ENCODE data around the gene MORN3. TPM values are rescaled to one million over a fixed set of nuclear protein-coding genes. Genes with fewer than 3 reads are reported as not detected.
"Not testable (repeated sequence)": the region's sequence is repeated elsewhere in the genome, so short reads cannot be mapped to it uniquely, and the experiment has no call there.

The MORN3 gene
- total and polyA plus RNA-seq, 2 of the 4 experiments (the other 2 are of a cell fraction) = 0.18 to 0.22 TPM

DNA sequence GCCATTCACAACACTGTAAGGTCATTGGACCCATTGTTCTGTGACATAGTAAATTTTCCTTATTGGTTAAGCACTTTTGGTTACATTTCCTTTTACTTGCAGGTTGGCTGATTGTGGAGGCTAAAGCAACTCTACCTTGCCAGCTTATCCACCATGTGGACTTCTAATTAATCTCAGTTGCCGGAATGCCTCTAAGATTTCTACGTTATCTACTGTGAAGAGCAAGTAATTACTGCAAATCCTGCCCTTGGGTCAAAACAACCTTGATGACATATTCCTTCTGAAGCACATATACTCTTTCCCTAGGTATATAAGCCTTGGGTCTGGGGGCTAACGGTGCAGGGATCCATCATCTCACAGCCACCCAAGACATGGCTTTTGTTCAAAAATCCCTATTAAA is 19.5 kb upstream of the MORN3 start:
- ChIA-PET POLR2A (ENCODE audit: unreplicated experiment) (no interaction called here), CTCF (interaction anchor here (0.9 kb wide), 1 partner anchor 105 kb away, joined by 3 read pairs; no protein-coding TSS in a partner anchor)
- H2AFZ ChIP-seq (replicated peaks; ENCODE audit: low read length, poor library complexity) = no peak overlapping the region
- in situ Hi-C loops (cut with MboI; ENCODE audit: low sequenced_read_pairs) (no loop called here), dilution Hi-C loops (cut with HindIII; ENCODE audit: low sequenced_read_pairs, unreplicated experiment) (no loop called here), intact Hi-C loops (cut with micrococcal nuclease) (no loop called here)
- no peak overlapping the region for H2AK9ac ChIP-seq (replicated peaks; ENCODE audit: low read depth, low read length, poor library complexity)
- H3K9me1 ChIP-seq (ENCODE audit: insufficient read depth, low read length) = peaks cover 4% of the 10 kb centered on the region; the same call in 1 of the 2 replicates
- no peaks in the 10 kb centered on the region for H3K4me1 ChIP-seq (ENCODE audit: control insufficient read depth, insufficient read depth, low read length)
- no peak for TF ChIP-seq BHLHE40 (IDR thresholded peaks at IDR 0.05; ENCODE audit: low read depth, low read length)
- no peak for TF ChIP-seq FOS (IDR thresholded peaks at IDR 0.05; ENCODE audit: low read depth, low read length)
- TF ChIP-seq MXI1 (IDR thresholded peaks at IDR 0.05; ENCODE audit: borderline replicate concordance, low read depth, low read length) = no peak
- no peak for TF ChIP-seq CHD1 (IDR thresholded peaks at IDR 0.05; ENCODE audit: low read depth, low read length)
- TF ChIP-seq, protein P1, sequence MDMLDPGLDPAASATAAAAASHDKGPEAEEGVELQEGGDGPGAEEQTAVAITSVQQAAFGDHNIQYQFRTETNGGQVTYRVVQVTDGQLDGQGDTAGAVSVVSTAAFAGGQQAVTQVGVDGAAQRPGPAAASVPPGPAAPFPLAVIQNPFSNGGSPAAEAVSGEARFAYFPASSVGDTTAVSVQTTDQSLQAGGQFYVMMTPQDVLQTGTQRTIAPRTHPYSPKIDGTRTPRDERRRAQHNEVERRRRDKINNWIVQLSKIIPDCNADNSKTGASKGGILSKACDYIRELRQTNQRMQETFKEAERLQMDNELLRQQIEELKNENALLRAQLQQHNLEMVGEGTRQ (IDR thresholded peaks at IDR 0.05; ENCODE audit: low read depth, low read length) = no peak
- no peak for TF ChIP-seq RAD21 (IDR thresholded peaks at IDR 0.05; ENCODE audit: low read length)
- TF ChIP-seq SMC3 (IDR thresholded peaks at IDR 0.05; ENCODE audit: low read depth, low read length) = no peak
- H4K91ac ChIP-seq (ENCODE audit: insufficient read depth, low read depth, low read length) = no peak overlapping the region
- H3K27me3 ChIP-seq (ENCODE audit: control insufficient read depth, insufficient read depth, low read length) = peaks cover 2% of the 10 kb centered on the region; the same call in 1 of the 2 replicates
- H3K9me3 ChIP-seq (ENCODE audit: control insufficient read depth, insufficient read depth, low read length) = no peaks in the 10 kb centered on the region
- H3K79me1 ChIP-seq (ENCODE audit: low read depth in 1 of 2, low read length in 2 of 2) = no peaks in the 10 kb centered on the region
- WGBS, 2 experiments (ENCODE audit: extremely low coverage in 2 of 2, insufficient read length in 1 of 2) = no CpG with 5 or more reads among the region's 3 CpGs
- H4K5ac ChIP-seq (ENCODE audit: low read depth, low read length) = no peak overlapping the region
- H3K4me2 ChIP-seq (ENCODE audit: low read depth, low read length) = no peak overlapping the region
- DNase-seq = no peak
- H2AK5ac ChIP-seq (ENCODE audit: low read depth, low read length) = no peak overlapping the region
- no peak overlapping the region for H2BK5ac ChIP-seq (ENCODE audit: low read depth, low read length, poor library complexity, severe bottlenecking)
- no peak overlapping the region for H3K18ac ChIP-seq (ENCODE audit: low read depth, low read length)
- H3K23ac ChIP-seq (ENCODE audit: low read depth, low read length) = no peak overlapping the region
- H3K4me3 ChIP-seq (ENCODE audit: insufficient read depth, low read depth, low read length) = no peak overlapping the region
- no peak for ATAC-seq (ENCODE audit: low read depth)
- H3K27ac ChIP-seq (ENCODE audit: insufficient read depth, low read length) = no peak overlapping the region
- H3K4ac ChIP-seq (ENCODE audit: low read depth, low read length) = no peak overlapping the region
- no peaks in the 10 kb centered on the region for H3K36me3 ChIP-seq (ENCODE audit: control insufficient read depth, insufficient read depth, low read length)
- H3K9ac ChIP-seq (ENCODE audit: low read depth, low read length) = no peak overlapping the region
- no peak overlapping the region for H3K14ac ChIP-seq (replicated peaks; ENCODE audit: low read depth, low read length)
- no peaks in the 10 kb centered on the region for H4K20me1 ChIP-seq (ENCODE audit: insufficient read depth, low read length)
- H2BK20ac ChIP-seq (ENCODE audit: low read depth, low read length) = no peak overlapping the region
- no peak overlapping the region for H2BK15ac ChIP-seq (ENCODE audit: low read depth, low read length)
- no peak overlapping the region for H4K8ac ChIP-seq (ENCODE audit: low read depth in 2 of 2, low read length in 2 of 2)
- no peak overlapping the region for H2BK120ac ChIP-seq (ENCODE audit: low read depth, low read length)
- H3K56ac ChIP-seq (ENCODE audit: extremely low read depth, insufficient read depth, low read length) = no peak overlapping the region
- no TSS peak for BruUV-seq (replicated peaks)

DNA sequence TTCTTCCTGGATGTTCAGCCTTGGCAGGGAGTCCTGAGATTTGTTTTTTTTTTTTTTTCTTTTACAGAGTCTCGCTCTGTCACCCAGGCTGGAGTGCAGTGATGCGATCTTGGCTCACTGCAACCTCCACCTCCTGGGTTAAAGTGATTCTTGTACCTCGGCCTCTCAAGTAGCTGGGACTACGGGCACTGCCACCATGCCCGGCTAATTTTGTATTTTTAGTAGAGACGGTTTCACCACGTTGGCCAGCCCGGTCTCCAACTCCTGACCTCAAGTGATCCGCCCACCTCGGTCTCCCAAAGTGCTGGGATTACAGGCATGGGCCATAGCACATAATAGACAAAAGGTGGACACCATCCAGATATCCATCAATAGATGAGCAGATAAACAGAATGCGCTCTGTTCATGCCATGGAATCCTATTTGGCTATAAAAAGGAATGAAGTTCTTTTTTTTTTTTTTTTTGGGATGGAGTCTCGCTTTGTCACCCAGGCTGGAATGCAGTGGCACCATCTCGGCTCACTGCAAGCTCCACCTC is 10.3 kb upstream of the MORN3 start:
- H4K8ac ChIP-seq (ENCODE audit: low read depth in 2 of 2, low read length in 2 of 2); H2BK120ac ChIP-seq (ENCODE audit: low read depth, low read length); H4K20me1 ChIP-seq (ENCODE audit: insufficient read depth, low read length); H3K4me3 ChIP-seq (ENCODE audit: insufficient read depth, low read depth, low read length); H3K23ac ChIP-seq (ENCODE audit: low read depth, low read length); dilution Hi-C loops (cut with HindIII; ENCODE audit: low sequenced_read_pairs, unreplicated experiment); H4K5ac ChIP-seq (ENCODE audit: low read depth, low read length); H3K27ac ChIP-seq (ENCODE audit: insufficient read depth, low read length); H3K27me3 ChIP-seq (ENCODE audit: control insufficient read depth, insufficient read depth, low read length); H3K4ac ChIP-seq (ENCODE audit: low read depth, low read length); H3K9me3 ChIP-seq (ENCODE audit: control insufficient read depth, insufficient read depth, low read length); H2AK5ac ChIP-seq (ENCODE audit: low read depth, low read length); H3K9me1 ChIP-seq (ENCODE audit: insufficient read depth, low read length); H2AFZ ChIP-seq (replicated peaks; ENCODE audit: low read length, poor library complexity); H3K56ac ChIP-seq (ENCODE audit: extremely low read depth, insufficient read depth, low read length); POLR2A ChIA-PET (ENCODE audit: unreplicated experiment); H2BK20ac ChIP-seq (ENCODE audit: low read depth, low read length); ATAC-seq (ENCODE audit: low read depth); H3K18ac ChIP-seq (ENCODE audit: low read depth, low read length); DNase-seq; H3K4me2 ChIP-seq (ENCODE audit: low read depth, low read length); H2BK15ac ChIP-seq (ENCODE audit: low read depth, low read length); in situ Hi-C loops (cut with MboI; ENCODE audit: low sequenced_read_pairs); H3K9ac ChIP-seq (ENCODE audit: low read depth, low read length); H3K79me1 ChIP-seq (ENCODE audit: low read depth in 1 of 2, low read length in 2 of 2); H4K91ac ChIP-seq (ENCODE audit: insufficient read depth, low read depth, low read length); H2BK5ac ChIP-seq (ENCODE audit: low read depth, low read length, poor library complexity, severe bottlenecking); BruUV-seq (replicated peaks); H3K14ac ChIP-seq (replicated peaks; ENCODE audit: low read depth, low read length); H3K36me3 ChIP-seq (ENCODE audit: control insufficient read depth, insufficient read depth, low read length); H2AK9ac ChIP-seq (replicated peaks; ENCODE audit: low read depth, low read length, poor library complexity); H3K4me1 ChIP-seq (ENCODE audit: control insufficient read depth, insufficient read depth, low read length): not testable (repeated sequence)
- 80% methylated on average over 5 of the region's 13 CpGs; no CpG with 5 or more reads in 1 of the 2 experiments for WGBS, 2 experiments (ENCODE audit: extremely low coverage in 2 of 2, insufficient read length in 1 of 2)
- intact Hi-C loops (cut with micrococcal nuclease) = loop anchor here (5.0 kb wide), 1 partner anchor 617 kb away; no protein-coding TSS in a partner anchor
- CTCF ChIA-PET = interaction anchor here (1.7 kb wide), 1 partner anchor 127 kb away, joined by 6 read pairs; no protein-coding TSS in a partner anchor

Measured in IMR-90 (cell line).